ELF-1 (cell line): ENCODE data around the gene ENOSF1.
"Not testable (repeated sequence)": the region's sequence is repeated elsewhere in the genome, so short reads cannot be mapped to it uniquely, and the experiment has no call there.

ENCODE experiments used
- DNase-seq: peaks from one replicate; pipeline ENCODE4 v3.0.0-alpha.2; 2016; ENCODE audit warnings: low read depth, low spot score

The ENOSF1 gene

GRCh38 chr18:712401-713134, at the start of gene ENOSF1:
TSS of gene ENOSF1 (minus strand) at chr18:712630. CDS start at chr18:712587, 43 bp downstream.
- peak; percentile 97 for DNase-seq

- not testable (repeated sequence) for DNase-seq
Observed at GRCh38 chr18:759864-760263, 47.4 kb upstream of the ENOSF1 start.

GRCh38 chr18:755506-755905, 43.1 kb upstream of the ENOSF1 start:
- no peak for DNase-seq

GRCh38 chr18:754656-755055, 42.2 kb upstream of the ENOSF1 start:
- no peak for DNase-seq

- DNase-seq = no peak
Observed at GRCh38 chr18:750456-750855, 38.0 kb upstream of the ENOSF1 start.

- DNase-seq = no peak
Observed at GRCh38 chr18:744832-745597, 32.6 kb upstream of the ENOSF1 start.

GRCh38 chr18:741931-742512, 29.6 kb upstream of the ENOSF1 start:
- DNase-seq = peak; percentile 12

GRCh38 chr18:732371-732770, 19.9 kb upstream of the ENOSF1 start:
- no peak for DNase-seq

GRCh38 chr18:731185-731584, 18.8 kb upstream of the ENOSF1 start:
- DNase-seq = no peak

GRCh38 chr18:730692-731091, 18.3 kb upstream of the ENOSF1 start:
- DNase-seq = no peak

- DNase-seq = peak; percentile 34
Observed at GRCh38 chr18:730120-730519, 17.7 kb upstream of the ENOSF1 start.

GRCh38 chr18:725646-726045, 13.2 kb upstream of the ENOSF1 start:
- DNase-seq = no peak

GRCh38 chr18:723541-724080, 11.2 kb upstream of the ENOSF1 start:
- DNase-seq = no peak

GRCh38 chr18:717003-717402, 4.6 kb upstream of the ENOSF1 start:
- DNase-seq = no peak

GRCh38 chr18:715626-716025, 3.2 kb upstream of the ENOSF1 start:
- DNase-seq = no peak

GRCh38 chr18:713135-713490, 683 bp upstream of the ENOSF1 start:
- DNase-seq = no peak

GRCh38 chr18:711657-712400, 601 bp downstream of the ENOSF1 start:
- peak; percentile 56 for DNase-seq

GRCh38 chr18:711310-711656, 1.1 kb downstream of the ENOSF1 start:
- peak; percentile 19 for DNase-seq

GRCh38 chr18:710418-711300, 1.8 kb downstream of the ENOSF1 start:
- DNase-seq = no peak

GRCh38 chr18:709771-710170, 2.7 kb downstream of the ENOSF1 start:
- DNase-seq = no peak

GRCh38 chr18:708096-708495, 4.3 kb downstream of the ENOSF1 start:
- no peak for DNase-seq
